Right lung (tissue), 5 donors: Measurements from ENCODE around the gene ZNF800. TPM values are rescaled to one million over a fixed set of nuclear protein-coding genes. Genes with fewer than 3 reads are reported as not detected.

Experiments
- DNase-seq, 2 donors: peaks; one replicate each; pipeline ENCODE4 v3.0.0-alpha.2; 2013
- polyA plus RNA-seq, 5 donors: library from polyadenylated mRNA; unstranded; fragments of 120-200 nt; gene quantifications; one replicate each; pipeline versions ENCODE4 v1.2.1 to v1.2.3, GENCODE V29; 2013; ENCODE audit warnings: inconsistent platforms in 1 of 5, low replicate concordance in 1 of 5; ENCODE audit not compliant: insufficient read length in 5 of 5, insufficient read depth in 1 of 5

Gene ZNF800
- polyA plus RNA-seq, 5 donors, result 16.9 to 23.4 (median 20.3) TPM

GRCh38 chr7:127390817-127391590 is 1.5 kb downstream of the ZNF800 start:
- DNase-seq, result no peak

- no peak for DNase-seq
These were observed 2.2 kb downstream of the ZNF800 start for GRCh38 chr7:127390186-127390816.

- no peak for DNase-seq
These were observed 3.2 kb downstream of the ZNF800 start for GRCh38 chr7:127389321-127389720.

DNA sequence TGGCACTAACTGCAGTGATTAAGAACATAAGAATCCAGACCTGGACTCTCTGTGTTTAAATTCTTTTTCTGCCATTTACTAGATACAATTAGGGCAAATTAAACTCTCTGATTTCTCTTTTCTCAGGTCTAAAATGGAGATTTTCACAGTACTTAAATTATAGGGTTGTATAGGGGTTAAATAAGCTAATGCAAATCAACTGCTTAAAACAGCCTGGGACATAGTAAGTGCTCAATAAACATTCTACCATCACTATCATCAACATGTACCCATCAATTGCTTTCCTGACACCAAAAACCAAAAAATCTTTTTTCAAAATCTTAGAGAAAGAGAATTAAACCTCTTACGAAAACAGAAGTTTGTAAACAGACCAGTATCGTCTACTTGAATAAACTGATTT is 4.5 kb downstream of the ZNF800 start:
- no peak for DNase-seq

GRCh38 chr7:127383123-127383835 is 9.2 kb downstream of the ZNF800 start:
- no peak for DNase-seq

DNA sequence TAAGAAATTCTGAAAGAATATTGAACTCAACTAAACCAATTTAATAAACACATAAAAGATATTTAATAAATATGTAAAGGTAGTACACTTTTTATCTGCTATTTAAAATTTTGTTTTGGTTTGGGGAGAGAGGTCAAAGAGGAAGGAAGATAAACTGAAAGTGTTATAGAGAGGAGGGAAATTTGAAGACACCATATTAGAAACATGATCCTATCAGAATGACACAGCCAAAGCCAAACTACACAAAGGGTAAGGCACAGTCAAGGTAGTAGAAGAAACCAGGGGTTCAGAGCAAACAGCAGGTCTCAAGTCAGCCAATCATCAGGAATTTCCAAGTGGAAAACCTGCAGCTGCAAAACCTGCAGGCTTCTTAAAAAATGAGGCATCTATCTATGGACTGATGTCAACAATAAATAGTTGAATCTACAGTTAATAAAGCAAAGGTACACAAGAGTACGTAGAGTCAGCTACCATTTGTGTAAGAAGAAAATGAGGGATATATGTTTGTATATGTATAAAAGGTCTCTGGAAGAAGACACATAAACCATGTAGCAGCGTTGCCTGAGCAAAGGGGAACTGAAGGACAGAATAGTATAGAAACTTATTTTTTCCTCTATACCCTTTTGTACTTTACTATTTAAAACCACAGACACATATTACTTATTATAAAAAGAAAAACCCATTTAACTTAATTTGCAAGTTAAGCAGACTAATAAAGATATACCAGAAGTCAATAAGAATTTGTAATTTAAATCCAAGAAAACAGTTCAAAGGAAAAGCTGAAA is 10.0 kb downstream of the ZNF800 start:
- no peak for DNase-seq

- no peak for DNase-seq
These were observed 12.0 kb downstream of the ZNF800 start for GRCh38 chr7:127380479-127380878.

- DNase-seq, result no peak
These were observed 12.9 kb downstream of the ZNF800 start for GRCh38 chr7:127379642-127380041.

GRCh38 chr7:127378537-127378936 is 14.0 kb downstream of the ZNF800 start:
- DNase-seq, result no peak

DNA sequence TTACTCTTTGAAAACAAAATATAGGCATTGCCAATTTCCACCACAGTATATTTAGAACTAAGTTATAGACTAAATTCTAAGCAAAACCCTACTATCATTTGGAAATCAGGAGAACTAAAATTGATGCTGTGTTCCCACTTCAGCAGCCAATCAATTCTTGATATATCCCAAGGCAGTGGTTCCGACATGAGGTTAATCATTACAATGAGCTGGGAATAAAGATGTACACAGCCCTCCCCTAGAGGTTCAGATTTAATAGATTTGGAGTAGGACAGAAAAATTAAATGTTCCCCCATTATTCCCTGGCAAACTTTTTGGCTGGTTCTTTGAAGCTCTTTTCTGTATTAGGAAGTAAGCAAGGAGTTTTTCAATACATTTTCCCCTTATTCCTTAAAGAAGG is 15.1 kb downstream of the ZNF800 start:
- no peak for DNase-seq

GRCh38 chr7:127375631-127376030 is 16.9 kb downstream of the ZNF800 start:
- DNase-seq, result no peak

DNA sequence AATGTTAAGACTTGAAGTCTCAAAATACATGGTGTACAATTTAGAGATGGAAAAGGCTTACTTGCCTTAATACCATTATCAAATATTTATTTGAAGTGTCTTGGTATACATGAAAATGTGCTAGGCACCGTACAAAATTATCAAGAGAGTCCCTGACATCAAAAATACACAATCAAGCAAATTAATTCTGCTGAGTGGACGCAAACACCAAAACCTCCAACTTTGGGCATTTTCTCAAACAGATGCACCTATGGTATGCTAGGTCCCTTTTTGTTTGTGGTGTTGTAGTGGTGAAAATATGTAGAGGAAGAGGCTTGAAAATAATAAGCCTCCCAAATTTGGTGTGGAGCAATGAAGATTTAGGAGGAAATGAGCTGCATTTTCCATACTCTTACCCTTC is 24.8 kb downstream of the ZNF800 start:
- DNase-seq, result no peak

- DNase-seq, result no peak
These were observed 25.8 kb downstream of the ZNF800 start for GRCh38 chr7:127366680-127367079.

- no peak for DNase-seq
These were observed 26.6 kb downstream of the ZNF800 start for GRCh38 chr7:127365957-127366315.

DNA sequence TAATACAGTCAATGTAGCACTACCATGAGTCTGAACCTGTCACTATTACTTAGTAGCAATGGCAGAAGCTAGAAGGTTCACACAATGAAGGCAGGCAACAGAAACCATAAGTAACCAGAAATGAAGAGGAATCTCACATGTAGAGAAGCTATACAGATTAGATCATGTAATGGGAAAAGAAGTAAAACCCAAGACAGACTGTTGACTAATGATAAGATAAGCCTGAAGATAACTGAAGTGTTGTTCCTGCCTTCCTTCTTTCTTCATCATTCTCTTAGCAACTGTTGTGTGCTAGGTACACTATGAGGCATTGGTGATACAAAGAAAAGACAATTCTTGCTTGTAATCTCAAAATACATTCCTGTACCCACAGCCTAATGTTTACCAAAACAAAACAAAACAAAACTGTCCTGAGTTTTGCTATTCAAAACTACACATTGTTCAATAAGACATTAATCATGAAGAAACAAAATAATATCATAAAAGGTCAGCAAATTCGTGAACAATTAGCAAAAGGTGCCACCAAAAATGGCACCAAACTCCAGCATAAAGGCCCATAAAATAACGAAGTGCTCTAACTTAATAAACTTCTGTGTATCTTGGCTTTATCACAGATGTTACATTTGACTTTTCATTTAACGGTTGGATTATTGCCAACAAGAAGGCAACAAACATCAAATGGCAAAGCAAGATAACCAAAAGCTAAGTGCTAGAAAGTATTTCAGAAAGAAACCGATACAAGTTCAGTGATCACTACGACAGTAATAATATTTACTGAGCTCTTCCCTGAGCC is 27.1 kb downstream of the ZNF800 start:
- DNase-seq, result no peak

DNA sequence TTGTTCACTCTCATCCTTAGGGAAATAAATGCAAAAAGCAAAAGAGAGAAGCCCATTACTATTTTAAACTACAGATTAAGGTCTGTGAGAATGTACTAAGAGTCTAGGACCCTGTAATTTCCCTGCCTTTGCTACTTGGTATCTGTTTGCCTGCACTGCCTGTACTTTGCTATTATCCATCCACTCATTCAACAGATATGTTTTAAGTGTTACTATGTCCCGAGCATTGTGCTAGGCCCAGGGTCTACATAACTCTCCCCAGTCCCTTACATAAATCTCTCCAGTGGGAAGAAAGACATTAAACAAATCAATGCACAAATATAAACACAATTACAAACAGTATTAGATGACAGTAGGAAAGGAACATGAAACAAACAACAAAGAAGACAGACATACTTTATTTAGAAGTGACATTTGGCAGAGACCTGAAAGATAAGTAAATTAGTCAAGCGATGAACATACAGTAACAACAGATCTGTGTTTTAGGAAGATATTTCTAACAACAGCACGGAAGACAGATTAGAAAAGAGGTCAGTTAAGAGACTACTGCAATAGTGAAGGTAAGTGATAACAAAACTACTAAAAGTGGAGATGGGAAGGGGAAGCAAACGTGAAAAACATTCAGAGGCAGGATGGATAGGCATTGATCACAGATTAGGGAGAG is 30.0 kb downstream of the ZNF800 start:
- no peak for DNase-seq

GRCh38 chr7:127361736-127362135 is 30.8 kb downstream of the ZNF800 start:
- DNase-seq, result no peak

DNA sequence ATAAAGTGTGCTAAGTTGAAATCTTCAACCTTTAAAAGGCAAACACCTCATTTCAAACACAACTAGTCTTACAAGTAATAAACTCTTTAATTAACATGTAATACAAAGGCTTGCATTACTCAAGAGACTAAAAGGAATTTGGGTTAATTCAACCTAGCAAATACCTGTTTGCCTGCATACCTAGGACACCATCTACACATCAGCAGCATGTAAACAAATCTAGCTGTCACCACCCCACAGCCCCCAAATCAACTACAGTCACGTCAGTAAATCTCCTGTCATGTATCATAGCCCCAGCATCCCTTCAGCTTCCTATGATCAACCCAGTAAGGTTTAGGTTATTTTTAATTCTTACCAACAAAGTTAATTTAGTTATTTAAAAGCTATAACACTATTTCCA is 33.5 kb downstream of the ZNF800 start:
- no peak for DNase-seq

- DNase-seq, result no peak
These were observed 38.6 kb downstream of the ZNF800 start for GRCh38 chr7:127353897-127354296.

DNA sequence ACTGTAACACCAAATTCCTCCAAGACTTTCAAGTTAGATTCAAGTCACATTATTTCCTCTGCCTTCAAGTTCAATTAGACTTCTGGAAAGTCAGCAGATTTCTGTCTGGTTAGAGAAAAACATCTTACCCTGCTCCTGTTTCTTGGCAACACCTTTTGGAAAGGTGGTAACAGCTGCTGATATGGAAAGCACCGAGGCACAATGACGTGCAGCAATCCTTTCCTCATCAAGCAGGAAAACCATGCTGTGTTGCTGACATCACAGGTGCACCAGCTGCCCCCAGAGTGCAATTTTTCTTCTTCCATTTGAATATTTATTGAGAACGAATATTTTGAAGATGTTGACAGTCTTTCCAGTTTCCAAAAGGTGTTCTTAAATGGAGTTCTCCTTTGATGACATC is 41.9 kb downstream of the ZNF800 start:
- DNase-seq, result no peak

DNA sequence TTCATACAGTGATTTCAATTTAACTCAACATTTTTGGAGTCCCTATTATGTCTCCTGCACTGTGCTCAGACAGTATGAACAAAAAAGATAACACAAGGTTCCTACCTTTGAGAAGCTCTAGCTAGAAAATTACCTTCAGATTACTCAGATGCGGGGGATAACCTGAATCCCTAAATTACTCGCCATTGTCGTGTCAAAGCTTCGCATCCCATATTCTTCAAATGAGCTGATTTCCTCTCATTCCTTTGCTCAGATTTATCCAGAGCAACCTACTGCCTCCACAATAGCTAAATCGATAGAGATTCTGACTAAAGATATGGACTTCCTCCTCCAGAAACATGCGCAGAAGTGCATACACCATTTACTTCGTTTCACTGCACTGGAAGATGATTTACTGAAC is 42.6 kb downstream of the ZNF800 start:
- DNase-seq, result no peak
